HT1080 (cell line): ENCODE measurements around the gene ING2. TPM values are rescaled to one million over a fixed set of nuclear protein-coding genes. Genes with fewer than 3 reads are reported as not detected.
"Not testable (repeated sequence)": the region's sequence is repeated elsewhere in the genome, so short reads cannot be mapped to it uniquely, and the experiment has no call there.

Experiments used
- DNase-seq: peaks from one replicate; pipeline ENCODE4 v3.0.0-alpha.2; 2015; ENCODE audit warnings: low read depth
- polyA plus RNA-seq, 2 experiments: library from polyadenylated mRNA; depleted of rRNA; stranded (reverse); fragments of >200 nt; gene quantifications; 2 replicates each; pipeline ENCODE4 v1.2.3, GENCODE V29; 2015
- total RNA-seq: library from RNA; depleted of rRNA; stranded (reverse); fragments of >200 nt; shearing (Covaris generic); gene quantifications from 2 replicates; pipeline ENCODE4 v1.2.3, GENCODE V29; 2014; rRNA removed

The ING2 gene, protein sequence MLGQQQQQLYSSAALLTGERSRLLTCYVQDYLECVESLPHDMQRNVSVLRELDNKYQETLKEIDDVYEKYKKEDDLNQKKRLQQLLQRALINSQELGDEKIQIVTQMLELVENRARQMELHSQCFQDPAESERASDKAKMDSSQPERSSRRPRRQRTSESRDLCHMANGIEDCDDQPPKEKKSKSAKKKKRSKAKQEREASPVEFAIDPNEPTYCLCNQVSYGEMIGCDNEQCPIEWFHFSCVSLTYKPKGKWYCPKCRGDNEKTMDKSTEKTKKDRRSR
- total RNA-seq = 14.0 and 25.4 TPM in 2 replicates
- 23.3 and 24.9 TPM in 2 replicates for polyA plus RNA-seq (2015; cell fraction: cytosol; rRNA removed)
- 7.8 and 8.2 TPM in 2 replicates for polyA plus RNA-seq (2015; cell fraction: nucleus; rRNA removed)

DNA sequence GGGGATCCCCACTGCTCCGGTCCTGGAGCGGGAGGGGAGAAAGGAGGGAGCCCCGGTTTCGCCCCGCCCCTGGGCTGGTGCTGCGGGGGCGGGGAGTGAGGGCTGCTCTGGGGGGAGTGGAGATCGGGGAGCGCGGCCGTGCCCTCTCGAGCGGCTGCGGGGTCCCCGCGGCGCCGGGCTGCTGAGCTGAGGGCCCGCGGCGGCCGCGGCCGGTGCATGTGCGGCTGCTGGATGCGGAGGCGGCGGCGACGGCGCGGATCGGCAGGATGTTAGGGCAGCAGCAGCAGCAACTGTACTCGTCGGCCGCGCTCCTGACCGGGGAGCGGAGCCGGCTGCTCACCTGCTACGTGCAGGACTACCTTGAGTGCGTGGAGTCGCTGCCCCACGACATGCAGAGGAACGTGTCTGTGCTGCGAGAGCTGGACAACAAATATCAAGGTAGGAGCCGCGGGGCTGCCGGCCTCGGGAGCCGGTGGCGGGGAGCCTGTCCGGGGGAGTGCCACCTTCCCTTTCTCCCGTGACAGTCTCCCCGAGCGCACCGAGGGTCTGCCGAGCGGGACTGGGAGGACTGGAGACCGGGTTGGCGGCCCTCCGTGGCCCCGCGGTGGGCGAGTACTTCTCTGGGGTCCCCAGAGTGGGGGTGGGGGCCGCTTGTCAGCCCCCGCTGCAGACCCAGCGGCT is at the start of gene ING2:
TSS of gene ING2 (plus strand) at position 129 of the 681 bp plus-strand sequence. CDS start at position 267, 138 bp downstream.
- DNase-seq = peak; percentile 39

DNA sequence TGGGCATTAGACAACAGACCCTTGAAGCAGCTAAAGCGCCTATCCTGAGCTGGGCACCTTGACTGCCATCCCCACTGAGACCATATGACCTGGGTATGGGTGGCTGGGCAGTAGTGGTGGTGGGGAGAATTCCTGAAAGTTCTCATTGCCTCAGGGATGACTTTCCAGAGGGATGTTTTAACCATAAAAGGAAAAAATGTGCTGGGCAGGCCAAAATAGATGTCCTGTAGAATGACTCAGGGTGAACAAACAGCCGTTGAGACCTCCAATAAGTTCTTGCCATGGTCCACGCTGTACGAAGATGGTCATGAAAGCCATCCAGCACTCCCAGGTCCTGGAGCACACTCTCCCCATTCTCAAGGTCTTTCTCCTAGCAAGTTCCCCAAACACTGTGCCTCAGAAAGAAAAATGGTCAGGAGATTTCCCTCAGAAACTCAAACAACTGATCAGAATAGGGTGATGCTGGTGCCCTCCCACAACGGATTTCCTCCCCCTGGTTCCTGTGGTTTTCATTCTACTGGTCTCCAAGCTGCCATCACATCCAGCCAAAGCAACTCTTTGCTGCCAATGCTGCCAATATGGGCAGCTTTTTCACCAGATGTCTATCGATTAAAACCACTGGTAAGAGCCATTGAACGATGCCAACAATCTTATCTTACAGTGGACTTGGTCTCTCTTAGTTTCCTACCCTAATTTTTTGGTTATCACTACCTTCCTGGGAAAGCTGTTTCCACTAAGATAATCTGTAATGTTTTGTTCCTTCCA is 49.2 kb upstream of the ING2 start:
- DNase-seq = peak; percentile 57

DNA sequence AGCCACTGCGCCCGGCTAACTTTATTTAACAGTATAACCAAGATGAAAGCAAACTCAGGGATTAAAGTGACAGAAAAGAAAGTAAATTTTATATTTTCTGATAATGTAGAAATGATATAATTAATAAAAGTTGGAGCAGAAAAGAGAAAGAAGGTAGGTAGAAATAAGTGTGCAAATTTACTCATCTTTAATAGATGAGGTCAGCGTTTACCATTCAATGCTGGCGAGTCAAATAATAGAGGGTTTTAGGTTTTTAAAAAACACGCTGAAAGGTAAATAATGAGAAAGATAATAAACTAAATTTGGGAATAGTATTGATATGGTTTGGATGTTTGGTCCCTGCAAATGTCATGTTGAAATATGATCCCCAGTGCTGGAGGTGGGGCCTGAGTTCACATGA is 46.9 kb upstream of the ING2 start:
- DNase-seq = no peak

DNA sequence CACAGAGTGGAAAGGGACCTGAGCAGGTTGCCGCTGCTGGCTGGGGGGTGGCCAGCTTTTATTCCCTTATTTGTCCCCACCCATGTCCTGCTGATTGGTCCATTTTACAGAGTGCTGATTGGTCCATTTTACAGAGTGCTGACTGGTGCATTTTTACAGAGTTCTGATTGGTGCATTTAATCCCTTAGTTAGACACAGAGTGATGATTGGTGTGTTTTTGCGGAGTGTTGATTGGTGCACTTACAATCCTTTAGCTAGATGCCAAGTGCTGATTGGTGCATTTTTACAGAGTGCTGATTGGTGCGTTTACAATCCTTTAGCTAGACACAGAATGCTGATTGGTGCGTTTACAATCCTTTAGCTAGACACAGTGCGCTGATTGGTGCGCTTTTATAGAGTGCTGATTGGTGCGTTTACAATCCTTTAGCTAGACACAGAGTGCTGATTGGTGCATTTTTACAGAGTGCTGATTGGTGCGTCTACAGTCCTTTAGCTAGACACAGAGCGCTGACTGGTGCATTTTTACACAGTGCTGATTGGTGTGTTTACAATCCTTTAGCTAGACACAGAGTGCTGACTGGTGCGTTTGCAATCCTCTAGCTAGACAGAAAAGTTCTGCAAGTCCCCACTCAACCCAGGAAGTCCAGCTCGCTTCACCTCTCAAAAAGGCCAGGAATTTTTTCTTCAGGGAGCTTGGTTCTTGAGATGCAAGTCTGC is 40.8 kb upstream of the ING2 start:
- DNase-seq = not testable (repeated sequence)

DNA sequence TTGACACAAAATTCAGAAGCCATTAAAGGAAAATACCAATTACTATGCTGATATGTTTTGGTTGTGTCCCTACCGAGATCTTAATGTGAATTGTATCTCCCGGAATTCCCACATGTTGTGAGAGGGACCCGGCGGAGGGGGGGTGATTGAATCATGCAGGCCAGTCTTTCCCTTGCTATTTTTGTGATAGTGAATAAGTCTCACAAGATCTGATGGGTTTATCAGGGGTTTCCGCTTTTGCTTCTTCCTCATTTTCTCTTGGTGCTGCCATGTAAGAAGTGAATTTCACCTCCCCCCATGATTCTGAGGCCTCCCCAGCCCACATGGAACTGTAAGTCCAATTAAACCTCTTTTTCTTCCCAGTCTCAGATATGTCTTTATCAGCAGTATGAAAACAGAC is 39.0 kb upstream of the ING2 start:
- not testable (repeated sequence) for DNase-seq

DNA sequence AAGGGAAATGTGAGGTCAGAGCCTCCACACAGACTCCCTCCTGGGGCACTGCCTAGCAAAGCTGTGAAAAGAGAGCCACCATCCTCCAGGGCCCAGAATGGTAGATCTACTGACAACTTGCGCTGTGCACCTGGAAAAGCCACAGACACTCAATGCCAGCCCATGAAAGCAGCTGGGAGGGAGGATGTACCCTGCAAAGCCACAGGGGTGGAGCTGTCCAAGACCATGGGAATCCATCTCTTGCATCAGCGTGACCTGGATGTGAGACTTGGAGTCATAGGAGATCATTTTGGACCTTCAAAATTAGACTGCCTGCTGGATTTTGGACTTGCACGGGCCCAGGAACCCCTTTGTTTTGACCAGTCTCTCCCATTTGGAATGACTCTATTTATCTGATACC is 37.6 kb upstream of the ING2 start:
- DNase-seq = no peak

DNA sequence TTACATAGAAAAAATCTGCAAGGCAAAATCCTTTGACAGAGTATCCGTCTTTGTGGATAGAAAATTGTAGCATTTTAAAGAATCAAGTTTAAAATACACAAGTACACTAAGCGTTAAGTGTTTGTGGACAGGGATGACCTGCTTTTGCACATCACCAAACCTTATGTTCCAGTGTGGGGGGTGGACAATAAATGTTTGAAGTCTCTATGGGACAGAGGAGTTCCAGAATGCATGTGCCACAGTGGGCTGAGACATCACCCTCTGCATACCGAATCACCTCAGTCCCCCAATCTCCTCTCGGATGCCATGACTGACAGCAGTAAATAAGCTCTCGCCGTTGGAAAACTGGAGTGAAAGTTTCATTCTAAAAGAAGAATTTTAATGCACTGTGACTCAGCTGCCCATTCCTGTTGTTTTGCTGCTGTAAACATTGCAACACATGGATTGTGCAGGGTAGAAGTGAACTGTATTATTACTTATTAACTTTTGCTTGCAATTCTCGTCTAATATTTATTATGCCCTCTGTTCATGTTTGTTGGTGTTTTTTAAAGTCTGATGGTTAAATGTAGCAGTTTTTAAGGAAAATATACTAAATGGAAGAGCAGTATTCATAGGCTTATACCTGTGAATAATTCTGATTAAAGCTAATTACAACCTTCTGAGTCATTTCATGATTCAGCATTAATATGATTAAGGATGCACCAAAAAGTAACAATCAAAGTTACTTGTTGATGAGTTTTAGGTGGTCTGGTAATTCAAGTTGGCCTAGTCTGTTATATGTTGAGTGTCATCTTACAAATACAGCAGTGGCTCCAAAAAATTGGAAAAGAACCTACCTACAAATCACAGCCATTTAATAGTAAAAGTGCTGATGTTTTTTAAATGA is 36.4 kb upstream of the ING2 start:
- DNase-seq = no peak

DNA sequence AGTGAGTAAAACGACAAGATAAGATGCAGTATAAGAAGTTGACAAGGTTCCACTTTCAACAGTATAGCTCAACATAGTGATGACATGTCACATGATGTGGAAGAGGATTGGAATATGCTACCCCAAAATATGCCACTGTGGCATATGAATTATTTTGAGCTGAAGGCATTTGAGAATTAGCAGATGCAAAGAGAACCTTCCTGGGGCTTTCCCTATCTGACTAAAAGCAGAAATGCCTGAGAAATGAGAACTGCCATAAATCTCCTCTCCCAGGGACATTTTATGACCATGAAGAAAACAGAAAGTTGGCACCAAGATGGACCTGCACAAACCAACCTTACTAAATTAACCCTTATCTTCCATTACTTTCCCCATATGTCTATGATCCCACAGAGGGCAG is 35.6 kb upstream of the ING2 start:
- no peak for DNase-seq

DNA sequence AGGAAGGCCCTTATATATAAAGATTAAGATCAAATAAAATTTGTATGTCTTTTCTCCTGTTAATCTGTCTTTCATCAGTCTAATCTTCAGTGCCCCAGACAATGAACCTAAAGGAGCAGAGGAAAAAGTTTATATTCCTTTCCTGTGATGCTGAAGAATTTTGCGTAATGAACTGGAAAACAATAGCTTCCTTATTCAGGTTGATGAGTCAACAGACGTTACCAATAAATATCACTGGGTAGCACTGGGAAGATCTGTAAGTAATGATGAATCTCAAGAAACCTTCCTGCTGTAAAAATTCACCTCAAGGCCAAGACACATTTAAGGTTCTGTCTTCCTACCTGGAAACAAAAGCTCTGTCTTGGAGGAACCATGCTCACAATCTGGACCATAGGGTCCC is 34.9 kb upstream of the ING2 start:
- DNase-seq = peak; percentile 89

DNA sequence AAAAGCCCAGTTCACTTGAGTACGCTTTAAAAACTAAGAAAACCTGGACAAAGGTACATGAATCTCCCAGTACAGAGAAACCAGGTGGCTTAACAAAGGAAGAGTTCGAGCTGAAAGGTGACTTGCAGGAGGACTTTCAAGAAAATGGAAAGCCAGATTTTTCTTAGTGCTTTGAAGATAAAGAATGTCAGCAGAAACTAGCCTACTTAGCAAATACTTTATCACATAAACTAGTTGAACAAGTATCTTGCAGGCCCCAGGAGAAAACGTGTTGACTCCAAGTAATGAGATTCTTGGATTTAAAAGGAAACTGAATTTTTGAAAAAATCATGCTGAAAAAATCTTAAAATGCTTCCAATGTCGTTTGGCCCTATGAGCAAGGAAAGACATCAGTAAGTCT is 34.0 kb upstream of the ING2 start:
- no peak for DNase-seq

DNA sequence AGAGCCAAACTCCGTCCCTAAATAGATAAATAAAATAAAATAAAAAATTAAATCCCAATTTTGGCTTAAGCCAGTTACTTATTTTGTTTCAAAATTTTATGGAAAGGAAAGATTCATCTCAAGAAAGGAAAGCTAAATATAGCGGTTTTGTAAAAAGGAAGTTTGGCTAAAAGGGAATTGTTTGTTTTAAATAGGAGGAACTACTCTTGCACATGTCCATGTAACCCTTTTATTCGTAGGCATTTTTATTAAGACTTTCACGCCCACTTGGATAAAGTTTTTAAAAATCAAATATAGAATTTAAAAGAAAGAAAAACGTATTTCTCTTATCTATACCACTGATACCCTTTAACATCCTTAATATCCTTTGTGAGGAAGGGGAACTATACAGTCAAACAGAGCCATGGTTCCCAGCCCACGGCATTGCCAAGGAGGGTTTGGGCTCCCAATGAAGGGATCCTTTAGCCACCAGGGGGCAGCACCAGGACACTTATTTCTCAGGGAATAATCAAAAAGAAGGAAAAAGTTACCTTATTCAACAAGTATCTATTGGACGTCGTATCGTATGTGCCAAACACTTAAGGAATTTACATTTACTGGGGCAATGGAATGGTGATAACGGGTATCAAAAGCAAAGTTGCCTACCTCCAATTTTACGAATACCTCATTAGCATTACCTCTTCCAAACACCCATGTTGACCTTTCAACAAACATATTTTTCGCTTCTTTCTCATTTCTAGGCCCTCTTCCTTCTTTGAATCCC is 32.7 kb upstream of the ING2 start:
- peak; percentile 64 for DNase-seq

DNA sequence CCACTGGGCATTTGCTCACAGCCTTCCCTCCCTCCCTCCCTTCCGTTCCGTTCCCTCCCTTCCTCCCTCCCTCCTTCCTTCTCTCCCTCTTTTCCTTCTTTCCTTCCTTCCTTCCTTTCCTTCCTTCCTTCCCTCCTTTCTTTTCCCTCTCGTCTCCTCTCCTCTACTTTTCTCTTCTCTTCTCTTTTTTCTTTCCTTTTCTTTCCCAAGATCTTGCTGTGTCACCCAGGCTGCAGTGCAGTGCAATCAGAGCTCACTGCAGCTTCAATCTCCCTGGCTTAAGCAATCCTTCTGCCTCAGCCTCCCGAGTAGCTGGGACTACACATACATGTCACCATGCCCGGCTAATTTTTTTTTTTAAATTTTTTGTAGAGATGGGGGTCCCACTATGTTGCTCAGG is 26.7 kb upstream of the ING2 start:
- DNase-seq = no peak

DNA sequence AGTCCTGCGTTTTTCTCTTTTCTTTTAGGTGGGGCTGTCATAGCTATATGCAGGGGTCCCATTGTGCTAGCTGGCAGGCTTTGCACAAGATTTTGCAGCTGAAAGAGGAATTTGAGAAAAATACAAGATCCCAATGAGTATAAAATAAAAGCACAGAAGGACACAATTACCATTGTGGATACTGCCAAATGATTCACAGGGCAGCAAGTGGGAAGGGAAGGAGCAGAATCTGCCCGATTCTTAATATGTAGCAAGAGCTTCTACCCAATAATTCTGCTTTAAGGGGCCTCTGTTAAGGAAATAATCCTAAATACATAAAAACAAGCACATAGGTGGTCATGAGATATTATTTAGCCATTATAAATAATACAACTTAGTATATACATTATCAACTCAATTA is 25.9 kb upstream of the ING2 start:
- DNase-seq = no peak

DNA sequence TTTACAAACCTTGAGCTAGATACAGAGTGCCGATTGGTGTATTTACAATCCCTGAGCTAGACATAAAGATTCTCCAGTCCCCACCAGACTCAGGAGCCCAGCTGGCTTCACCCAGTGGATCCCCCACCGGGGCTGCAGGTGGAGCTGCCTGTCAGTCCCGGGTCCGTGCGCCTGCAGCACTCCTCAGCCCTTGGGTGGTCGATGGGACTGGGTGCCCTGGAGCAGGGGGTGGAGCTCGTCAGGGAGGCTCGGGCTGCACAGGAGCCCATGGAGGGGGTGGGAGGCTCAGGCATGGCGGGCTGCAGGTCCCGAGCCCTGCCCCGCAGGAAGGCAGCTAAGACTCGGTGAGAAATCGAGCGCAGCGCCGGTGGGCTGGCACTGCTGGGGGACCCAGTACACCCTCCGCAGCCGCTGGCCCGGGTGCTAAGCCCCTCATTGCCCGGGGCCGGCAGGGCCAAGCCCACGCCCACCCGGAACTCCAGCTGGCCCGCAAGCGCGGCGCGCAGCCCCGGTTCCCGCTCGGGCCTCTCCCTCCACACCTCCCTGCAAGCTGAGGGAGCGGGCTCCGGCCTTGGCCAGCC is 22.3 kb upstream of the ING2 start:
- DNase-seq = not testable (repeated sequence)

DNA sequence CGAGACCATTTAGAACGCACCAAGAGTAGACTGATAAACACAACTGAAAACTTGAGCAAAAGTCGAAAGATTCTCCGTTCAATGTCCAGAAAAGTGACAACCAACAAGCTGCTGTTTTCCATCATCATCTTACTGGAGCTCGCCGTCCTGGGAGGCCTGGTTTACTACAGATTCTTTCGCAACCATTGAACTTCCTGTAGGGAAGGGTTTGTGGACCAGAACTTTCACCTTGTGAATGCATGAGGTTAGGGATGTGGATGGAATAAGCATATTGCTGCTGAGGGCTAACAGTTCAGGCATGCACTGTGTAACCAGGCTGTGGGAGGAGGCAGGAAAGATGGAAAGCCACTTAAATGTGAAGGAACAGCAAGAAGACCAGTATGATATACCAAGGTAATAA is 20.9 kb upstream of the ING2 start:
- no peak for DNase-seq

DNA sequence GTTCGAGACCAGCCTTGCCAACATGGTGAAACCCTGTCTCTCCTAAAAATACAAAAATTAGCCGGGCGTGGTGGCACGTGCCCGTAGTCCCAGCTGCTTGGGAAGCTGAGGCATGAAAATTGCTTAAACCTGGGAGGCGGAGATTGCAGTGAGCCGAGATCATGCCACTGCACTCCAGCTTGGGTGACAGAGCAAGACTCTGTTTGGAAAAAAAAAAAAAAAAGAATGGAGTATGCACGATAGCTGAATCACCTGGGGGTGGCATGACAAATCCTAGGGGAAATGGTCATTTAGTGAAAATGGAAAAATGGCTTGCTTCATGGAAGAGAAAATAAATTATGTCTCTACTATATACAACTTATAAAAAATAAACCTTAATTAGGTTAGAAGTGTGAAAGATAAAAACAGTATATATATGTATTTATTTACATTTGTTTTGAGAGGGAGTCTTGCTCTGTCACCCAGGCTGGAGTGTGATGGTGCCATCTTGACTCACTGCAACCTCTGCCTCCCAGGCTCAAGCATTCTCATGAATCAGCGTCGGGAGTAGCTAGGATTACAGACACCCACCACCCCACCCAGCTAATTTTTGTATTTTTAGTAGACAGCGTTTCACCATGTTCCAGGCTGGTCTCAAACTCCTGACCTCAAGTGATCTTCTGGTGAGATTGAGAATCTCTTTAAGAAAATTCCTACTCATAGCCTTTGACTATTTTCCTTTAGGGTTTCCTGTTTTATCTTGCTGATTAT is 19.3 kb upstream of the ING2 start:
- peak; percentile 86 for DNase-seq

DNA sequence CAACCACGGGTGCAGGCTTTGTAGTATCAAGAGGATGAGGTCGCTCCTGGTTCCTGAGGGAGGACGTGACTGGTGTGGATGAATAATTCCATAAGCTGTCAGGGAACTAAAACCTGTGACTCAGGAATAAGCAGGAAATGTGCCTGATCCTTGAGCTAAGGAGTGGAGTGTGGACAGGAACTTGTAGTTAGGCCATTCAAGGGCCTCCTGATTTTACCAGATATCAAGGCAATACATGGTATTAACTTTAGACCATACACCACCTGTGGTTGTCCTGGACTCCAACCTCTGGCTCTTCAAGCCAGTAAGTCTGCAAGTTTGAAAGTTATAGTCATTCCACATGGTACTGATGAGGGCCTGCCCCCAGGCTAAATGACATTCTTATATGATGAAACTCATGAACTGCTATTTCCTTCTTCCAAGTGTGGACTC is 12.1 kb upstream of the ING2 start:
- peak; percentile 87 for DNase-seq

DNA sequence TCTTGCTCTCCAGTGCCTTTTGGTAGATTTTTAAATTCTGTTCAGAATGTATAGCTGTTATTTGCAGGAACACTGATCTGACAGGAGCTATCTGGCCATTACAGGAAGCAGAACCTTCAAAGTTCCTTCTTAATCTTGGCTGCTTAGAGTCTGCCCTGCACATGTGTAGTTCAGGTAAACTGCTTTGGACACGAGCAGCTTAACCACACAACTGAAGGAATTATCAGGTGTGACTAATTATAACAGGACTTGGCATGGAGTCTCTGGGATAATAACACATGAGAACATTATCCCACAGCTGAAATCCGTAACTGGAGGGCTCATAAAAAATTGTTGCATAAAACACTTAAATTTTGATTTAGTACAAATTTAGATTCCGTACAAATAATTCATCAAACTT is 11.6 kb upstream of the ING2 start:
- DNase-seq = no peak

DNA sequence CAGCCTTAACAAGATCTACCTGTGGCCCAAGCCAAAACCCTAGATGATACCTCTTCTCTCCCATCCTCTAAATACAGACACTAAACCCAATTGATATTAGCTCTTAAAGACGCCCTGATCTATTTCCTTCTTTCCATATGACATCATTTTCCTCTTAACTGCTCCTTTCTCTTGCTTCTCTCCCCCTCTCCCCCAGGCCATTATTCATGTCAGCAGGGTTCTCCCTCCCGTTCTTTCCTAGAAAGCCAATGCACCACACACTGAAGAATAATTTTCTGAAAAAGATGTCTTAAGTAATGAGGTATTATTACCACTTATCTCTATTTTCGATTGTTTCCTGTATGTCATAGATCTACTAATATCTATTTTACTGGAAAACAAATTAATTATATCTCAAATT is 9.7 kb upstream of the ING2 start:
- DNase-seq = no peak
